CD4-positive, CD25-positive, alpha-beta regulatory T cell (primary cell): ENCODE data around the gene PLEKHB2. TPM values are rescaled to one million over a fixed set of nuclear protein-coding genes. Genes with fewer than 3 reads are reported as not detected.
"Not testable (repeated sequence)": the region's sequence is repeated elsewhere in the genome, so short reads cannot be mapped to it uniquely, and the experiment has no call there.

Source experiments
- ATAC-seq, 2 donors: fragments of 150-1000 bp; cut with Tn5 transposase; one replicate each; pipeline ENCODE4 v1.10.0; 2021; ENCODE audit warnings: low read depth in 2 of 2, moderate number of reproducible peaks in 2 of 2, moderate library complexity in 1 of 2
- DNase-seq, 3 donors: peaks; one replicate each; pipeline versions ENCODE4 v3.0.0 to v3.0.0-alpha.2; 2012 to 2022; ENCODE audit warnings: mixed read lengths in 1 of 3
- H3K27ac ChIP-seq: one replicate; pipeline ENCODE4 v1.7.0; 2013; ENCODE audit warnings: mild to moderate bottlenecking, low read length; ENCODE audit not compliant: insufficient read depth, poor library complexity, severe bottlenecking
- H3K27me3 ChIP-seq: one replicate; pipeline ENCODE4 v1.7.0; 2013; ENCODE audit warnings: low read length; ENCODE audit not compliant: control insufficient read depth, insufficient read depth
- H3K36me3 ChIP-seq: one replicate; pipeline ENCODE4 v1.7.0; 2013; ENCODE audit warnings: mild to moderate bottlenecking, low read length, moderate library complexity; ENCODE audit not compliant: control insufficient read depth, insufficient read depth
- H3K4me1 ChIP-seq: 2 replicates; pipeline ENCODE4 v1.7.0; 2013; ENCODE audit warnings: mild to moderate bottlenecking, low read length; ENCODE audit not compliant: insufficient read depth, control insufficient read depth, poor library complexity, severe bottlenecking
- H3K4me3 ChIP-seq: one replicate; pipeline ENCODE4 v1.7.0; 2013; ENCODE audit warnings: low read depth, mild to moderate bottlenecking, low read length, moderate library complexity
- H3K9me3 ChIP-seq, 2 experiments: 1 replicate in 1 of 2; 2 replicates in 1 of 2; pipeline ENCODE4 v1.7.0; 2013; ENCODE audit warnings: low read length in 2 of 2, mild to moderate bottlenecking in 1 of 2, moderate library complexity in 1 of 2; ENCODE audit not compliant: control insufficient read depth in 2 of 2
- H3K27ac Mint-ChIP-seq, 3 donors: one replicate each; pipeline ENCODE4 v1.8.0; 2020 to 2022; ENCODE audit warnings: mild to moderate bottlenecking in 3 of 3, mixed read lengths in 3 of 3, moderate library complexity in 2 of 3
- H3K27me3 Mint-ChIP-seq: one replicate; pipeline ENCODE4 v1.8.0; 2022; ENCODE audit warnings: mild to moderate bottlenecking, mixed read lengths
- H3K36me3 Mint-ChIP-seq: one replicate; pipeline ENCODE4 v1.8.0; 2020; ENCODE audit warnings: mixed read lengths
- H3K4me1 Mint-ChIP-seq, 4 donors: one replicate each; pipeline ENCODE4 v1.8.0; 2020 to 2022; ENCODE audit warnings: mixed read lengths in 4 of 4, mild to moderate bottlenecking in 1 of 4
- H3K4me3 Mint-ChIP-seq, 4 donors: one replicate each; pipeline ENCODE4 v1.8.0; 2020 to 2022; ENCODE audit warnings: mild to moderate bottlenecking in 4 of 4, mixed read lengths in 4 of 4, moderate library complexity in 3 of 4
- H3K9me3 Mint-ChIP-seq, 7 donors: one replicate each; pipeline ENCODE4 v1.8.0; 2020 to 2022; ENCODE audit warnings: mixed read lengths in 7 of 7, mild to moderate bottlenecking in 3 of 7, moderate library complexity in 2 of 7
- polyA plus RNA-seq, 4 donors: library from polyadenylated mRNA; unstranded; fragments of 300-500 nt; fragmentation: Illumina TruSeq; gene quantifications; one replicate each; pipeline ENCODE4 v1.2.3, GENCODE V29; 2021
- total RNA-seq: library from RNA; stranded (reverse); gene quantifications from one replicate; pipeline ENCODE4 v1.2.3, GENCODE V29; 2022

The PLEKHB2 gene
- total and polyA plus RNA-seq, 5 donors from 2014 or later = 64.3 to 85.5 (median 74.3) TPM

GRCh38 chr2:131156452-131157149 lies 51.5 kb downstream of the PLEKHB2 start:
- Mint-ChIP-seq H3K4me1 (peaks cover 0 to 28% (median 15%) of the 10 kb centered on the region in 4 donors), H3K9me3 (no peaks in the 10 kb centered on the region), H3K27ac (peak overlapping the region; percentile 23 to 85 (median 60)), H3K27me3 (peaks cover 5% of the 10 kb centered on the region), H3K36me3 (no peaks in the 10 kb centered on the region), H3K4me3 (peak overlapping the region in 2 of 4 donors; percentile 41 to 60)
- H3K27ac ChIP-seq = no peak overlapping the region
- H3K27me3 ChIP-seq = no peaks in the 10 kb centered on the region
- H3K4me3 ChIP-seq = peak overlapping the region; percentile 41
- DNase-seq (peak in 1 of 3 donors; percentile 62), ATAC-seq (peak in 1 of 2 donors; percentile 26)
- peaks cover 16% of the 10 kb centered on the region for H3K4me1 ChIP-seq
- H3K36me3 ChIP-seq = no peaks in the 10 kb centered on the region
- H3K9me3 ChIP-seq = no peaks in the 10 kb centered on the region

GRCh38 chr2:131165562-131165961 lies 60.4 kb downstream of the PLEKHB2 start:
- not testable (repeated sequence) for H3K4me3 Mint-ChIP-seq, H3K4me1 Mint-ChIP-seq, H3K9me3 ChIP-seq, H3K4me3 ChIP-seq, H3K36me3 Mint-ChIP-seq, DNase-seq, H3K36me3 ChIP-seq, H3K4me1 ChIP-seq, ATAC-seq, H3K9me3 Mint-ChIP-seq, H3K27me3 ChIP-seq, H3K27ac Mint-ChIP-seq, H3K27ac ChIP-seq
- H3K27me3 Mint-ChIP-seq = peaks cover 14% of the 10 kb centered on the region

GRCh38 chr2:131168538-131168937 lies 63.4 kb downstream of the PLEKHB2 start:
- no peaks in the 10 kb centered on the region for H3K9me3 ChIP-seq

GRCh38 chr2:131178050-131178449 lies 72.9 kb downstream of the PLEKHB2 start:
- not testable (repeated sequence) for H3K27ac ChIP-seq, H3K27me3 ChIP-seq, H3K4me1 Mint-ChIP-seq, H3K4me3 Mint-ChIP-seq, H3K9me3 ChIP-seq, H3K36me3 Mint-ChIP-seq, DNase-seq, H3K4me3 ChIP-seq, H3K4me1 ChIP-seq, ATAC-seq, H3K9me3 Mint-ChIP-seq, H3K36me3 ChIP-seq
- peak overlapping the region in 1 of 3 donors; percentile 5 for H3K27ac Mint-ChIP-seq
- H3K27me3 Mint-ChIP-seq = peaks cover 20% of the 10 kb centered on the region

More at GRCh38 chr2:131168538-131168937, 63.4 kb downstream of the PLEKHB2 start:
- H3K4me1 Mint-ChIP-seq = no peaks in the 10 kb centered on the region
- H3K36me3 Mint-ChIP-seq = no peaks in the 10 kb centered on the region
- no peaks in the 10 kb centered on the region for H3K36me3 ChIP-seq
- H3K4me1 ChIP-seq = no peaks in the 10 kb centered on the region
- H3K27ac ChIP-seq = no peak overlapping the region
- no peaks in the 10 kb centered on the region for H3K9me3 Mint-ChIP-seq
- no peak overlapping the region for H3K27ac Mint-ChIP-seq
- peaks cover 14% of the 10 kb centered on the region for H3K27me3 Mint-ChIP-seq
- H3K4me3 ChIP-seq = no peak overlapping the region
- no peak for ATAC-seq
- no peak for DNase-seq
- no peaks in the 10 kb centered on the region for H3K27me3 ChIP-seq
- H3K4me3 Mint-ChIP-seq = no peak overlapping the region

GRCh38 chr2:131178721-131179418 lies 73.7 kb downstream of the PLEKHB2 start:
- not testable (repeated sequence) for H3K27ac ChIP-seq, H3K36me3 Mint-ChIP-seq, H3K36me3 ChIP-seq, H3K4me1 Mint-ChIP-seq, H3K27me3 ChIP-seq, H3K4me1 ChIP-seq, H3K9me3 Mint-ChIP-seq, H3K4me3 ChIP-seq, H3K4me3 Mint-ChIP-seq, H3K27ac Mint-ChIP-seq, H3K9me3 ChIP-seq, DNase-seq, ATAC-seq
- peaks cover 22% of the 10 kb centered on the region for H3K27me3 Mint-ChIP-seq

GRCh38 chr2:131181451-131181850 lies 76.3 kb downstream of the PLEKHB2 start:
- not testable (repeated sequence) for H3K27me3 ChIP-seq, H3K4me1 Mint-ChIP-seq, H3K36me3 ChIP-seq, H3K4me1 ChIP-seq, ATAC-seq, H3K36me3 Mint-ChIP-seq, DNase-seq, H3K4me3 Mint-ChIP-seq, H3K9me3 ChIP-seq, H3K27ac ChIP-seq, H3K9me3 Mint-ChIP-seq, H3K4me3 ChIP-seq
- H3K27me3 Mint-ChIP-seq = peaks cover 11% of the 10 kb centered on the region
- H3K27ac Mint-ChIP-seq = peak overlapping the region in 1 of 3 donors; percentile 15

GRCh38 chr2:131193421-131193820 lies 88.3 kb downstream of the PLEKHB2 start:
- H3K27ac ChIP-seq, H3K4me3 Mint-ChIP-seq, H3K36me3 Mint-ChIP-seq, H3K36me3 ChIP-seq, H3K4me1 ChIP-seq, H3K27ac Mint-ChIP-seq, H3K9me3 Mint-ChIP-seq, ATAC-seq, H3K27me3 ChIP-seq, H3K27me3 Mint-ChIP-seq, H3K9me3 ChIP-seq, H3K4me1 Mint-ChIP-seq, DNase-seq, H3K4me3 ChIP-seq: not testable (repeated sequence)

GRCh38 chr2:131196186-131196585 lies 91.0 kb downstream of the PLEKHB2 start:
- H3K9me3 Mint-ChIP-seq, H3K4me1 Mint-ChIP-seq, H3K4me3 ChIP-seq, H3K36me3 Mint-ChIP-seq, H3K27ac ChIP-seq, H3K27me3 ChIP-seq, ATAC-seq, H3K36me3 ChIP-seq, H3K4me1 ChIP-seq, H3K9me3 ChIP-seq, H3K27ac Mint-ChIP-seq, DNase-seq, H3K4me3 Mint-ChIP-seq, H3K27me3 Mint-ChIP-seq: not testable (repeated sequence)
